ENCODE measurements around the gene SKI. TPM values are rescaled to one million over a fixed set of nuclear protein-coding genes. Genes with fewer than 3 reads are reported as not detected.

SKI gene
- polyA plus RNA-seq, 3 donors, result 0.20 to 6.6 (median 0.25) TPM

DNA sequence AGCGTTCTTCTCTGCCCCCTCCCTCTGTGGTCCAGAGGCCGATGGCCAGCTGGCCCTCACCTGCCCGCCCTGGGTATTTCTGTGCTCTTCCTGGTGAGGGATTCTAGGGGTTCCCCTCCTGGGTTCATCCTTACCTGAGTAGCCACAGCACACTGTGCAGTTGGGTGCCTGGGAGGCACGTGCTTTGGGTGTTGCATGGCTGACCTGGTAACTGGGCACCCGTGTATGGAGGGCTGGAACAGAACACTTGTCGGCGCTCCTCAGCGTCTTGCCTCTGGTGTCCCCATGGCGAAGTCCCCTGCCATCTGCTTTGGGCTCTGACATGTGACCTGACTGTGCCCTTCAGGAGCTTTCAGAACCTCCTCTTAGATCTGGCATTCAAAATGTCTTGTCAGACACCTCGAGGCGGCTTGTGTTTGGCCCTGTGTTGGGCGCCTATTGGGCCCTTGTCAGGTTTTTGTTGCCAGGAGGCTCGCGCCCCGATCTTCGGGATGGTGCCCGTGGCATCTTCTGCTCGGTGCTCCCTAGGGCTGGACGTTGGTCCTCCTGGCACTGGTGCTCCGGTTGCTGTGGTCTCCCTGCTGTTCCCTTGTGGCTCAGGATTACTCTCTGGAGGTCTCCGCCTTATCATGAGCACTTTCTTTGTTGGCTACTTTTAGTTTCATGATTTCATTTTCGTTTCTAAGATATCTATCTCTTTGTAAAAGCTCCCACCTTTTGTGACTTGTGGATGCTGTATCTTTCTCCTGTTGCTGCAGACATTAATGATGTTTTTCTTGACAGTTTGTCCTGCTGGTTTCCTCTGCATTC, 28.5 kb downstream of the SKI start:
- no peak overlapping the region for H2AFZ ChIP-seq (ENCODE audit: insufficient read depth, low read depth, low read length, poor library complexity, severe bottlenecking)
- H3K9ac ChIP-seq (ENCODE audit: insufficient read depth, low read length, poor library complexity, severe bottlenecking), result peak overlapping the region; percentile 30
- H3K36me3 Mint-ChIP-seq, result peaks cover 38 to 40% of the 10 kb centered on the region in 2 donors
- peaks cover 0 to 4% of the 10 kb centered on the region in 2 donors for H3K36me3 ChIP-seq (replicated peaks in 1 of 2; ENCODE audit: control insufficient read depth in 1 of 2, insufficient read depth in 2 of 2, low read length in 2 of 2)
- peaks cover 93% of the 10 kb centered on the region for H4K20me1 ChIP-seq (ENCODE audit: insufficient read depth, low read length)
- no peak overlapping the region for H3K4me3 ChIP-seq (replicated peaks in 1 of 3; ENCODE audit: low read depth in 2 of 3, low read length in 3 of 3)
- intact Hi-C loops (cut with micrococcal nuclease), result loop anchor here (2.0 to 5.0 kb wide), 4 partner anchors 34 to 136 kb away; partner anchors contain the start of genes MORN1 (in 1 of the 2) and RER1 (in 1 of the 2)
- 95% methylated on average over 21 of the region's 22 CpGs for WGBS (ENCODE audit: insufficient coverage)
- H3K4me1 ChIP-seq (ENCODE audit: control insufficient read depth in 1 of 2, insufficient read depth in 2 of 2, low read length in 2 of 2), result peaks cover 0 to 35% of the 10 kb centered on the region in 2 donors
- H3K9me3 ChIP-seq (replicated peaks in 1 of 2; ENCODE audit: control insufficient read depth in 1 of 2, insufficient read depth in 1 of 2, low read length in 2 of 2), result peaks cover 0 to 20% of the 10 kb centered on the region in 2 donors
- H3K27ac Mint-ChIP-seq, result peak overlapping the region in 2 of 7 donors; percentile 8 to 26
- peaks cover 88% of the 10 kb centered on the region for H3K79me2 ChIP-seq (ENCODE audit: insufficient read depth, low read length)
- H3K9me3 Mint-ChIP-seq, result peaks cover 0 to 14% (median 6%) of the 10 kb centered on the region in 7 donors
- peaks cover 0 to 5% (median 1%) of the 10 kb centered on the region in 3 donors for H3K27me3 Mint-ChIP-seq (ENCODE audit: low read depth in 3 of 3)
- H3K27ac ChIP-seq (ENCODE audit: low read depth in 1 of 2, low read length in 2 of 2), result peak overlapping the region; percentile 52 to 92
- no peak for DNase-seq
- TF ChIP-seq, protein P1, sequence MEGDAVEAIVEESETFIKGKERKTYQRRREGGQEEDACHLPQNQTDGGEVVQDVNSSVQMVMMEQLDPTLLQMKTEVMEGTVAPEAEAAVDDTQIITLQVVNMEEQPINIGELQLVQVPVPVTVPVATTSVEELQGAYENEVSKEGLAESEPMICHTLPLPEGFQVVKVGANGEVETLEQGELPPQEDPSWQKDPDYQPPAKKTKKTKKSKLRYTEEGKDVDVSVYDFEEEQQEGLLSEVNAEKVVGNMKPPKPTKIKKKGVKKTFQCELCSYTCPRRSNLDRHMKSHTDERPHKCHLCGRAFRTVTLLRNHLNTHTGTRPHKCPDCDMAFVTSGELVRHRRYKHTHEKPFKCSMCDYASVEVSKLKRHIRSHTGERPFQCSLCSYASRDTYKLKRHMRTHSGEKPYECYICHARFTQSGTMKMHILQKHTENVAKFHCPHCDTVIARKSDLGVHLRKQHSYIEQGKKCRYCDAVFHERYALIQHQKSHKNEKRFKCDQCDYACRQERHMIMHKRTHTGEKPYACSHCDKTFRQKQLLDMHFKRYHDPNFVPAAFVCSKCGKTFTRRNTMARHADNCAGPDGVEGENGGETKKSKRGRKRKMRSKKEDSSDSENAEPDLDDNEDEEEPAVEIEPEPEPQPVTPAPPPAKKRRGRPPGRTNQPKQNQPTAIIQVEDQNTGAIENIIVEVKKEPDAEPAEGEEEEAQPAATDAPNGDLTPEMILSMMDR (IDR thresholded peaks at IDR 0.05), result no peak
- no peaks in the 10 kb centered on the region for H3K27me3 ChIP-seq (ENCODE audit: control insufficient read depth in 2 of 2, insufficient read depth in 2 of 2, low read length in 2 of 2)
- no peak overlapping the region for H3K4me3 Mint-ChIP-seq
- peaks cover 34% of the 10 kb centered on the region for H3K4me1 Mint-ChIP-seq
- H3K4me2 ChIP-seq (replicated peaks; ENCODE audit: extremely low read depth, low read length, poor library complexity, severe bottlenecking), result no peak overlapping the region

DNA sequence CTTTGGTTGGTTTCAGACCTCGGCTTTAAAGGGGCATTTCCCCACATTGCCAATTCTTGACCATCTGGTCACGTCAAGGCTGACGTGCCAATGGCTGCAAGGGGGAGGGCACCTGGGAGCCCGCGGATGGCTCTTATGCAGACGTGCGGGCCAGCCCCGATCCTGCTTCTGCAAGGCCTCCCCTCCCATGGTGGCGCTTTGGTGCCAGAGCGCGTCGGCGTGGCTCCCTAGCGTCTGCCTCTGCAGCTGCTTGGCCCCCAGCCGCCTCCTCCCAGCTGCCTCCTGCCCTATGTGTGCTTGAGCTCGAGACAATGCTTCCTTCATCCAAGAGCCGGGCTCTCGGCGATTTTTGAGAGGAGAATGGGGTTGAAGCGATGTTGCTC, 29.1 kb downstream of the SKI start:
- Mint-ChIP-seq H3K4me1 (peaks cover 33% of the 10 kb centered on the region), H3K4me3 (no peak overlapping the region), H3K36me3 (peaks cover 34 to 36% of the 10 kb centered on the region in 2 donors), H3K9me3 (peaks cover 0 to 14% (median 6%) of the 10 kb centered on the region in 7 donors), H3K27me3 (ENCODE audit: low read depth in 3 of 3) (peaks cover 0 to 5% (median 1%) of the 10 kb centered on the region in 3 donors), H3K27ac (peak overlapping the region in 2 of 7 donors; percentile 8 to 26)
- intact Hi-C loops (cut with micrococcal nuclease), result loop anchor here (2.0 to 5.0 kb wide), 4 partner anchors 34 to 135 kb away; partner anchors contain the start of genes MORN1 (in 1 of the 2) and RER1 (in 1 of the 2)
- TF ChIP-seq, protein P1 (IDR thresholded peaks at IDR 0.05), result no peak
- no peaks in the 10 kb centered on the region for H3K27me3 ChIP-seq (ENCODE audit: control insufficient read depth in 2 of 2, insufficient read depth in 2 of 2, low read length in 2 of 2)
- 93% methylated on average over 15 of the region's 20 CpGs for WGBS (ENCODE audit: insufficient coverage)
- no peak overlapping the region for H3K9ac ChIP-seq (ENCODE audit: insufficient read depth, low read length, poor library complexity, severe bottlenecking)
- no peak overlapping the region for H3K4me2 ChIP-seq (replicated peaks; ENCODE audit: extremely low read depth, low read length, poor library complexity, severe bottlenecking)
- peaks cover 93% of the 10 kb centered on the region for H4K20me1 ChIP-seq (ENCODE audit: insufficient read depth, low read length)
- peaks cover 0 to 36% of the 10 kb centered on the region in 2 donors for H3K4me1 ChIP-seq (ENCODE audit: control insufficient read depth in 1 of 2, insufficient read depth in 2 of 2, low read length in 2 of 2)
- no peak for DNase-seq
- H3K9me3 ChIP-seq (replicated peaks in 1 of 2; ENCODE audit: control insufficient read depth in 1 of 2, insufficient read depth in 1 of 2, low read length in 2 of 2), result peaks cover 0 to 20% of the 10 kb centered on the region in 2 donors
- no peak overlapping the region for H3K4me3 ChIP-seq (replicated peaks in 1 of 3; ENCODE audit: low read depth in 2 of 3, low read length in 3 of 3)
- no peak overlapping the region for H2AFZ ChIP-seq (ENCODE audit: insufficient read depth, low read depth, low read length, poor library complexity, severe bottlenecking)
- no peak overlapping the region for H3K27ac ChIP-seq (ENCODE audit: low read depth in 1 of 2, low read length in 2 of 2)
- H3K79me2 ChIP-seq (ENCODE audit: insufficient read depth, low read length), result peaks cover 88% of the 10 kb centered on the region
- peaks cover 0 to 4% of the 10 kb centered on the region in 2 donors for H3K36me3 ChIP-seq (replicated peaks in 1 of 2; ENCODE audit: control insufficient read depth in 1 of 2, insufficient read depth in 2 of 2, low read length in 2 of 2)

All from CD14-positive monocyte (primary cell).